Measurements from ENCODE around the gene CLMN. TPM values are rescaled to one million over a fixed set of nuclear protein-coding genes. Genes with fewer than 3 reads are reported as not detected.

Gene CLMN
- polyA plus RNA-seq, 1 donor from 2014 or later, result 0.57 TPM

DNA sequence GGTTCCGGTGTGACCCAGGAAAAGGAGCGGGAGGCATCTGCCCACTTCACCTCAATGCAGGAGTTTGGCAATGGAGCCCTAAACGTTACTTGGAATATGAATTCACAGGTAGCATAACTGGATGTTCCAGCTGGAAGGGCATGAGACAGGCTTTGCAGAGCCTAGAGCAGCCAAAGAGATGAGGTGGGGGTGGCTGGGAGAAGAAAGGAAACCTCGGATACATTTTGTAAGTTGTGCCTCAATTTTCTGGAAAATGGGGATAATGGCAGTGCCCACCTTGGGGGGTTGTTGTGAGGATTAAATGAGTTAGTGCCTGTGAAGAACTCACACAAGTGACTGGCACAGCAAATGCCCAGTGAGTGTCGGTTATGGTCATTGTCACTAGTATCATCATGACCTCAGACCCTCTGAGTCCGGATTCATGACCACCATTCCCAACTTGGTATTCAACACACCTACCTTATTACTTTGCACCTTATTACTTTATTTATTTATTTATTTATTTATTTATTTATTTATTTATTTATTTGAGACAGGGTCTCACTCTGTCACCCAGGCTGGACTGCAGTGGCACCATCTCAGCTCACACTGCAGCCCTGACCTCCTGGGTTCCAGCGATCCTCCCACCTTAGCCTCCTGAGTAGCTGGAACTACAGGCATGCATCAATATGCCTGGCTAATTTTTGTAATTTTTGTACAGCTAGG lies 56.0 kb downstream of the CLMN start:
- H4K20me1 ChIP-seq (ENCODE audit: insufficient read depth), result no peaks in the 10 kb centered on the region
- peaks cover 9% of the 10 kb centered on the region for H3K27me3 ChIP-seq (ENCODE audit: insufficient read depth, low read depth, low read length)
- no peak overlapping the region for H3K9ac ChIP-seq (ENCODE audit: low read length)
- H3K9me2 ChIP-seq (ENCODE audit: insufficient read depth, low read length), result no peaks in the 10 kb centered on the region
- no peak overlapping the region for H3K27ac ChIP-seq (ENCODE audit: low read length)
- TF ChIP-seq, protein P1, sequence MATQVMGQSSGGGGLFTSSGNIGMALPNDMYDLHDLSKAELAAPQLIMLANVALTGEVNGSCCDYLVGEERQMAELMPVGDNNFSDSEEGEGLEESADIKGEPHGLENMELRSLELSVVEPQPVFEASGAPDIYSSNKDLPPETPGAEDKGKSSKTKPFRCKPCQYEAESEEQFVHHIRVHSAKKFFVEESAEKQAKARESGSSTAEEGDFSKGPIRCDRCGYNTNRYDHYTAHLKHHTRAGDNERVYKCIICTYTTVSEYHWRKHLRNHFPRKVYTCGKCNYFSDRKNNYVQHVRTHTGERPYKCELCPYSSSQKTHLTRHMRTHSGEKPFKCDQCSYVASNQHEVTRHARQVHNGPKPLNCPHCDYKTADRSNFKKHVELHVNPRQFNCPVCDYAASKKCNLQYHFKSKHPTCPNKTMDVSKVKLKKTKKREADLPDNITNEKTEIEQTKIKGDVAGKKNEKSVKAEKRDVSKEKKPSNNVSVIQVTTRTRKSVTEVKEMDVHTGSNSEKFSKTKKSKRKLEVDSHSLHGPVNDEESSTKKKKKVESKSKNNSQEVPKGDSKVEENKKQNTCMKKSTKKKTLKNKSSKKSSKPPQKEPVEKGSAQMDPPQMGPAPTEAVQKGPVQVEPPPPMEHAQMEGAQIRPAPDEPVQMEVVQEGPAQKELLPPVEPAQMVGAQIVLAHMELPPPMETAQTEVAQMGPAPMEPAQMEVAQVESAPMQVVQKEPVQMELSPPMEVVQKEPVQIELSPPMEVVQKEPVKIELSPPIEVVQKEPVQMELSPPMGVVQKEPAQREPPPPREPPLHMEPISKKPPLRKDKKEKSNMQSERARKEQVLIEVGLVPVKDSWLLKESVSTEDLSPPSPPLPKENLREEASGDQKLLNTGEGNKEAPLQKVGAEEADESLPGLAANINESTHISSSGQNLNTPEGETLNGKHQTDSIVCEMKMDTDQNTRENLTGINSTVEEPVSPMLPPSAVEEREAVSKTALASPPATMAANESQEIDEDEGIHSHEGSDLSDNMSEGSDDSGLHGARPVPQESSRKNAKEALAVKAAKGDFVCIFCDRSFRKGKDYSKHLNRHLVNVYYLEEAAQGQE (IDR thresholded peaks at IDR 0.05; ENCODE audit: borderline replicate concordance), result no peak
- H3K79me2 ChIP-seq (replicated peaks; ENCODE audit: insufficient read depth, low read length), result no peaks in the 10 kb centered on the region
- H3K4me2 ChIP-seq (ENCODE audit: low read length), result no peak overlapping the region
- no peaks in the 10 kb centered on the region for H3F3A ChIP-seq (ENCODE audit: insufficient read depth, low read length, poor library complexity, severe bottlenecking)
- H3K4me3 ChIP-seq (ENCODE audit: low read length), result no peak overlapping the region
- H3K9me3 ChIP-seq (ENCODE audit: low read length), result no peaks in the 10 kb centered on the region
- no peaks in the 10 kb centered on the region for H3K36me3 ChIP-seq (ENCODE audit: insufficient read depth, low read length)
- no peak overlapping the region for H2AFZ ChIP-seq (ENCODE audit: low read depth, low read length)

DNA sequence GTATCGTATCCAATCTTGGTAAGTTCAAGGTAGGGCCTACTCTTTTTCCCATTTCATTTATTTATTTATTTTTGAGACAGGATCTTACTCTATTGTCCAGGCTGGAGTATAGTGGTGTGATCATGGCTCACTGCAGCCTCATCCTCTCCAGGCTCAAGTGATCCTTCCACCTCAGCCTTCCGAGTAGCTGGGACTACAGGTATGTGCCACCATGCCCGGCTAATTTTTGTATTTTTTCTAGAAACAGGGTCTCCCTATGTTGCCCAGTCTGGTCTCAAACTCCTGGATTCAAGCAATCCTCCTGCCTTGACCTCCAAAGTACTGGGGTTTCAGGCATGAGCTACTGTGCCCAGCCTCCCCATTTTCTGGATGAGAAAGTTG lies 57.2 kb downstream of the CLMN start:
- H3F3A ChIP-seq (ENCODE audit: insufficient read depth, low read length, poor library complexity, severe bottlenecking), result no peaks in the 10 kb centered on the region
- H3K27me3 ChIP-seq (ENCODE audit: insufficient read depth, low read depth, low read length), result peaks cover 14% of the 10 kb centered on the region
- H4K20me1 ChIP-seq (ENCODE audit: insufficient read depth), result no peaks in the 10 kb centered on the region
- H3K9ac ChIP-seq (ENCODE audit: low read length), result no peak overlapping the region
- H3K27ac ChIP-seq (ENCODE audit: low read length), result no peak overlapping the region
- no peaks in the 10 kb centered on the region for H3K36me3 ChIP-seq (ENCODE audit: insufficient read depth, low read length)
- no peaks in the 10 kb centered on the region for H3K9me3 ChIP-seq (ENCODE audit: low read length)
- H2AFZ ChIP-seq (ENCODE audit: low read depth, low read length), result no peak overlapping the region
- TF ChIP-seq, protein P1 (IDR thresholded peaks at IDR 0.05; ENCODE audit: borderline replicate concordance), result no peak
- TF ChIP-seq EZH2 (IDR thresholded peaks at IDR 0.05; ENCODE audit: borderline replicate concordance, insufficient read depth, low read length, poor library complexity, severe bottlenecking), result no peak
- no peak for TF ChIP-seq RAD21 (conservative IDR thresholded peaks at IDR 0.05)
- TF ChIP-seq POLR2AphosphoS5 (IDR thresholded peaks at IDR 0.05), result no peak
- TF ChIP-seq MXI1 (conservative IDR thresholded peaks at IDR 0.05; ENCODE audit: poor library complexity, severe bottlenecking), result no peak
- no peak for TF ChIP-seq EP300 (conservative IDR thresholded peaks at IDR 0.05; ENCODE audit: poor library complexity, severe bottlenecking)
- TF ChIP-seq TAF1 (IDR thresholded peaks at IDR 0.05; ENCODE audit: low read depth), result no peak
- TF ChIP-seq, protein P2, sequence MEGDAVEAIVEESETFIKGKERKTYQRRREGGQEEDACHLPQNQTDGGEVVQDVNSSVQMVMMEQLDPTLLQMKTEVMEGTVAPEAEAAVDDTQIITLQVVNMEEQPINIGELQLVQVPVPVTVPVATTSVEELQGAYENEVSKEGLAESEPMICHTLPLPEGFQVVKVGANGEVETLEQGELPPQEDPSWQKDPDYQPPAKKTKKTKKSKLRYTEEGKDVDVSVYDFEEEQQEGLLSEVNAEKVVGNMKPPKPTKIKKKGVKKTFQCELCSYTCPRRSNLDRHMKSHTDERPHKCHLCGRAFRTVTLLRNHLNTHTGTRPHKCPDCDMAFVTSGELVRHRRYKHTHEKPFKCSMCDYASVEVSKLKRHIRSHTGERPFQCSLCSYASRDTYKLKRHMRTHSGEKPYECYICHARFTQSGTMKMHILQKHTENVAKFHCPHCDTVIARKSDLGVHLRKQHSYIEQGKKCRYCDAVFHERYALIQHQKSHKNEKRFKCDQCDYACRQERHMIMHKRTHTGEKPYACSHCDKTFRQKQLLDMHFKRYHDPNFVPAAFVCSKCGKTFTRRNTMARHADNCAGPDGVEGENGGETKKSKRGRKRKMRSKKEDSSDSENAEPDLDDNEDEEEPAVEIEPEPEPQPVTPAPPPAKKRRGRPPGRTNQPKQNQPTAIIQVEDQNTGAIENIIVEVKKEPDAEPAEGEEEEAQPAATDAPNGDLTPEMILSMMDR (IDR thresholded peaks at IDR 0.05; ENCODE audit: poor library complexity, severe bottlenecking), result no peak
- no peak for TF ChIP-seq SMC3 (conservative IDR thresholded peaks at IDR 0.05; ENCODE audit: poor library complexity)
- H3K4me2 ChIP-seq (ENCODE audit: low read length), result no peak overlapping the region
- no peaks in the 10 kb centered on the region for H3K79me2 ChIP-seq (replicated peaks; ENCODE audit: insufficient read depth, low read length)
- H3K4me3 ChIP-seq (ENCODE audit: low read length), result no peak overlapping the region
- H3K9me2 ChIP-seq (ENCODE audit: insufficient read depth, low read length), result no peaks in the 10 kb centered on the region

All from neural cell (in vitro differentiated cells).